ENCODE results near the gene PPP1R16B.
"Not testable (repeated sequence)": the region's sequence is repeated elsewhere in the genome, so short reads cannot be mapped to it uniquely, and the experiment has no call there.

PPP1R16B gene

DNA sequence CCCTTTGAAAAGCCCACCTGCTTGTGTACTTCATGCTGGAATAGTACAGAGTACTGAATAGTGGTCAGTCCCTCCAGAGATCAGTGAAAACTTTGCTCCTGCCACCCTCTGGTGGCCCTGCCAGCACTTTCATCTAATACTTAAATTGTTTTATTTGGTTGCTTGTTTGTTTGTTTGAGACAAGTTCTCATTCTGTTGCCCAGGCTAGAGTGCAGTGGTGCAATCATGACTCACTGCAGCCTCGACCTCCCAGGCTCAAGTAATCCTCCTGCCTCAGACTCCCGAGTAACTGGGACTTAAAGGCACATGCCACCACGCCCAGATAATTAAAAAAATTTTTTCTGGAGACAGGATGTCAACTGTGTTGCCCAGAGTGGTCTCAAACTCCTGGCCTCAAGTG lies 129.8 kb downstream of the PPP1R16B start:
- ATAC-seq = no peak
- DNase-seq = no peak

GRCh38 chr20:38935967-38936407 lies 130.5 kb downstream of the PPP1R16B start:
- no peak for ATAC-seq
- no peak for DNase-seq

DNA sequence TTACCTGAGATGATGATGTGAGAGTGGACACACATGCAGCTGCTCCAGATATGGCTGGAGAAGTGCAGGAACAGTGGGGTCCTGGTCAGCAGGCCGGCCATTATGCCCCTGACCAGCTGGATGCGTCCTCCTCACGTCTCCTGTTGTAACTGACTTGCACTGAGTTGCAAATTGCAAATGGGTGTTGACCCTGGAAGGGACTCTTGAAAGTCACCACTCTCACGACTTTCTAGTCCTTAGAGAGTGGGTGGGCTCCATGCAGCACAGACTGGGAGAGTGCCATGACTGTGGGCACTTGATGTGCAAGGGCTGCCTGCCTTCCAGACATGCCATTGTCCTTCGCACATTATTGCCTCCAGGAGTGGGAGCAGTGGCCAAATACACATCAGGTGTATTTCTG lies 131.5 kb downstream of the PPP1R16B start:
- DNase-seq = no peak
- ATAC-seq = no peak

GRCh38 chr20:38937978-38938473 lies 132.5 kb downstream of the PPP1R16B start:
- DNase-seq = no peak

DNA sequence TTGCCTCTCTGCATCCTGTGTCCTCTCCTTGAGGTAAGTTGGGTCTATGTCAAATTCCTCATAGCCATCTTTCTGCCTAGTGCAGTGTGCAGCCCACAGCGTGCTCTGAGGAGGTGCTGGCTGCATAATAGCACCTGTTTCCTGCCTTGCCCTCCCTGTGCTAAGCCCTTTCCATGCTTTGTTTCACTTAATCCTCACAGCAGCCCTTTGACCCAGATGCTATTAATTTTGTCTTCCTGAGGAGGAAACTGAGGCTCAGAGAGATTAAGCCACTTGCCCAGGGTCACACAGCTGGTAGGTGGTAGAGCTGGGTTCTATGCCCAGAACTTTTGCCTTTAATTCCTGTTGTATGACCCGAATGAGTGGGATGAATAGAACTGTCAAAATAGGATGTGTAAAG lies 134.2 kb downstream of the PPP1R16B start:
- ATAC-seq = no peak
- DNase-seq = no peak

More at GRCh38 chr20:38937978-38938473, 132.5 kb downstream of the PPP1R16B start:
- ATAC-seq = no peak

GRCh38 chr20:38940644-38941043 lies 135.1 kb downstream of the PPP1R16B start:
- DNase-seq = no peak

DNA sequence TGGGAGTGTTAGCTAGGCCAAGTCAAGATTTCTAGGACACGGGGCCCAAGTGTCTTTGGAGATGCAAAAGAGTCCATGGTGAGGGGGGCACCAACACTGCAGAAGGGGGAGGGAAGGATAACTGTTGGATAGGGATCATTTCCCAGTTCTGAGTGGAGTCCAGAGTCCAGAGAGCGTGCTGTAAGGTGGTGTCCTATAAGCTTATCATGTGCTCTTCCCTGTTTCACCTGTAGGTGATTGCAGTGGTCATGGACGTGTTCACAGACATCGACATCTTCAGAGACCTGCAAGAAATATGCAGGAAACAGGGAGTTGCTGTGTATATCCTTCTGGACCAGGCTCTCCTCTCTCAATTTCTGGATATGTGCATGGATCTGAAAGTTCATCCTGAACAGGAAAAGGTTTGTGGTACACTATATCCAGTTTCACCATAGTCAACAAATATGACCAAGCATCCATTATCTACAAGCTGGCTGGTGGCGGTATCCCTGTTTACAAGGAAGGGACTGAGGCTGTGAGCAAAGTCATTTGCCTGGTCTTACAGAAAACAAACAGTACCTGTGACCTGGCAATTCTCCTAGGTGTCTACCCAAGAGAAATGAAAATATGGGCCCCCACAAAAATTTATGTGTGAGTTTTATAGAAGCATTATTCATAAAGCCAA lies 136.4 kb downstream of the PPP1R16B start:
- ATAC-seq (no peak), DNase-seq (no peak)

More at GRCh38 chr20:38940644-38941043, 135.1 kb downstream of the PPP1R16B start:
- no peak for ATAC-seq

GRCh38 chr20:38945012-38945411 lies 139.5 kb downstream of the PPP1R16B start:
- DNase-seq (no peak), ATAC-seq (no peak)

DNA sequence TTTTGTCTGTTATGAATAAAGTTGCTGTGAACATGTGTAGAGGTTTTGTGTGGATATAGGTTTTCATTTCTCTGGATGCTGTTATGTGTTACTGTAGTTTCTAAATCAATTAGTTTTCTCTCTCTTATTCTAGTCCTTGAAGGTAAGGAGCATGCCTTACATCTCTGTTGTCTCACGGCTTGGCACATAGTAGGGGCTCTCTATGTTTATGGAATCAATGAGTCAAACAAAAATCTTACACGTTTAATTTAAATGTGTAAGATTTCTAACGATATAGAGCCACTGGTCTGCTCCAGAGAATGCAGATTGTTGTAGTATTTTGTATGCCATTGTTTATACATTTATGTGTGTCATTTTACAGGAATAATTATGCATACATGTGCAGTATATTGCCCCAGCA lies 141.3 kb downstream of the PPP1R16B start:
- DNase-seq (no peak), ATAC-seq (no peak)

- no peak for DNase-seq
- no peak for ATAC-seq
Observed at GRCh38 chr20:38947931-38948362, 142.4 kb downstream of the PPP1R16B start.

- DNase-seq (no peak), ATAC-seq (no peak)
Observed at GRCh38 chr20:38950254-38950653, 144.8 kb downstream of the PPP1R16B start.

- DNase-seq = no peak
- ATAC-seq = no peak
Observed at GRCh38 chr20:38951611-38952010, 146.1 kb downstream of the PPP1R16B start.

GRCh38 chr20:38952153-38952552 lies 146.7 kb downstream of the PPP1R16B start:
- no peak for ATAC-seq

DNA sequence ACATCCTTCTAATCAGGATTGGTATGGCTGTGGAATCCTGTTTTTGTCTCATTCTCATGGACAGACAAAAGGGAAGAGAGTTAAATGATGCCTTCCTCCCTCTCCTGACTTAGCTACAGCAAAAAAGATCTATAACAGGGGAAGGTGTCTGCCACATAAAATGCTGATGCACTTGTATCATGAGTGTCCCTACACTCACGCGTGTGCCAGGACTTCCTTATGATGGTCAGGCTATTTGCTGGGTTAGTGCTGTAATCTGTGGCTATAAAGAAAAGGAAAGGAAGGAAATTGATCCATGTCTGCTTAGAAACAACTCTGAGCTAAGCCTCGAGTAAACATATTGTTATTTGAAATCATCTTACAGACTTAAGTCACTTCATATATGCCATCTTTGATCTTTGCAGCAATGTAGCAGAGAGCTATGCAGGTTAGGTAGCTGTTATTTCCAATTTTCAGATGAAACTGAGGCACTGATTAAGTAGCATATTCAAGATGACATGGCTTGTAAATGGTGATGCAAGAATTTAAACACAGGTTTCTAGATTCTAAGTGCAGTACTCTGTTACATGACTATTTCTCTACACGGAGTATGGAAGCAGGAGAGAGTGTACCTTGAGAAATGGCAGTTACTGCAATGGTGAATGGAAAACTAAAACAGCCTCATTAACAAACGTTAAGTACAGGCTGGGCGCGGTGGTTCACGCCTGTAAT lies 148.3 kb downstream of the PPP1R16B start:
- no peak for ATAC-seq
- no peak for DNase-seq

More at GRCh38 chr20:38952153-38952552, 146.7 kb downstream of the PPP1R16B start:
- no peak for DNase-seq

DNA sequence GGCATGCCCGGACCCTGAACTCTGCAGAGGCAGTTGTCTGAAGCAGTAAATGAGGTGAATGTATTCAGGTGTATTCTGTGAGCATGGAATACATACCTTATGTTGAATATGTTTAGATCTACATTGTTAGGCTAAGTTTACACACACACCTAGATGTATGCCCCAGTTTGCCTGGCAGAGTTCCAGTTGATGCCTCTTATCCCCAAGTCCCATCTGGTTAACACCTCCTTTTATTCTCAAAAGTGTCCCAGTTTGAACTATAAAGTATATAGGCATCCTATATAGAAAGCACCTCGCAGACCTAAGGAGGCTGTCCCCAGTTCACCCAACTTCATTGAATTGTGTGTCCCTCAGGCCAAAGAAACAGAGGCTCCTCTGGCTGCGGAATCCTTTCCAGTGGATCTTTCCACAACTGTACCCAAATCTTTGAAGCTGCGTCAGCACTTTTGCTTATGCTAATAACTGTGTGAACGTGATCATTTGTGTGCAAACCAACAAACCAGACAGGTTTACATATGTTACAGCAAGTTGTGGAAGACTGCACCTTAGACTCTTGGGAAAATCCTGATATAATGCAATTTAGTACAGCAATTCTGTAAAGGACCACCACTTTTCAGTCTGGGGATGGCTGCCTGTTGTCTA lies 151.9 kb downstream of the PPP1R16B start:
- DNase-seq (no peak), ATAC-seq (no peak)

DNA sequence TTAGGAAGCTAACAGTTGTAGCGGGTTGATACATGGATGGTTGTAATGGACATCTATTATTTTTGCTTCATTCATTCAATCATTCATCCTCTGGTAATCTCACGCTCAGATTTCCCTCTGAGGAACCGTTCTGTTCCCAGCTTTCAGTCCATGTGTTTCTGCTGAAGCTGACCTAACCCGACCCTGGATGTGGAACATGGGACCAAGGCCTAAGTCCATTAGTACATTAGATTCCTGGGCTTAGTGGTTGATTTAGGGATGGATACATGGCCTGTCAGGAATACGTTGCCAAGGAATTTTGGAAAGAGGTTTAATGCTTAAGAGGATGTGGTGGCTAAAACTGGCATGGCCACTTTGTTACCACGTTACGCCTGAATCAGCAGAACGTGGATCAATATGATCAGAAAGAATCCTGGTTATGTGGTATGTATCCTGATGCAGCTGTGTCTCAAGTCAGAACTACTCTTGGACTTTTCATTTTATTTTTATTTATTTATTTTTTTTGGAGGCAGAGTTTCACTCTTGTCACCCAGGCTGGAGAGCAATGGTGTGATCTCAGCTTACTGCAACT lies 152.5 kb downstream of the PPP1R16B start:
- ATAC-seq = no peak
- DNase-seq = no peak

DNA sequence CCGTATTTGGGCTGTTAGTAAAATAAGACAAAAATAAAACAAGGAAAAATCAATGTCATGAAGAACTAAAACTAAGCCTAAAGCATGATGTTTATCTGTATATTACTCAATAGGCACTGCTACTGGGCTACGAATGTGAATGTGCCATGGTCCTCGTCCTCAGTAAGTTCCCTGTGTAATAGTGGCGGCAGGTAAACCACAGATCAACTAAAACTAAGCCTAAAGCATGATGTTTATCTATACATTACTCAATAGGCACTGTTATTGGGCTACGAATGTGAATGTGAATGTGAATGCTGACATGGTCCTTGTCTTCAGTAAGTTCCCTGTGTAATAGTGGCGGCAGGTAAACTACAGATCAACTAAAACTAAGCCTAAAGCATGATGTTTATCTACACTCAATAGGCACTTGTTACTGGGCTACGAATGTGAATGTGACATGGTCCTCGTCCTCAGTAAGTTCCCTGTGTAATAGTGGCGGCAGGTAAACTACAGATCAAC lies 154.7 kb downstream of the PPP1R16B start:
- ATAC-seq, DNase-seq: not testable (repeated sequence)

GRCh38 chr20:38961530-38962043 lies 156.1 kb downstream of the PPP1R16B start:
- peak; percentile 2 for ATAC-seq
- peak; percentile 37 for DNase-seq

DNA sequence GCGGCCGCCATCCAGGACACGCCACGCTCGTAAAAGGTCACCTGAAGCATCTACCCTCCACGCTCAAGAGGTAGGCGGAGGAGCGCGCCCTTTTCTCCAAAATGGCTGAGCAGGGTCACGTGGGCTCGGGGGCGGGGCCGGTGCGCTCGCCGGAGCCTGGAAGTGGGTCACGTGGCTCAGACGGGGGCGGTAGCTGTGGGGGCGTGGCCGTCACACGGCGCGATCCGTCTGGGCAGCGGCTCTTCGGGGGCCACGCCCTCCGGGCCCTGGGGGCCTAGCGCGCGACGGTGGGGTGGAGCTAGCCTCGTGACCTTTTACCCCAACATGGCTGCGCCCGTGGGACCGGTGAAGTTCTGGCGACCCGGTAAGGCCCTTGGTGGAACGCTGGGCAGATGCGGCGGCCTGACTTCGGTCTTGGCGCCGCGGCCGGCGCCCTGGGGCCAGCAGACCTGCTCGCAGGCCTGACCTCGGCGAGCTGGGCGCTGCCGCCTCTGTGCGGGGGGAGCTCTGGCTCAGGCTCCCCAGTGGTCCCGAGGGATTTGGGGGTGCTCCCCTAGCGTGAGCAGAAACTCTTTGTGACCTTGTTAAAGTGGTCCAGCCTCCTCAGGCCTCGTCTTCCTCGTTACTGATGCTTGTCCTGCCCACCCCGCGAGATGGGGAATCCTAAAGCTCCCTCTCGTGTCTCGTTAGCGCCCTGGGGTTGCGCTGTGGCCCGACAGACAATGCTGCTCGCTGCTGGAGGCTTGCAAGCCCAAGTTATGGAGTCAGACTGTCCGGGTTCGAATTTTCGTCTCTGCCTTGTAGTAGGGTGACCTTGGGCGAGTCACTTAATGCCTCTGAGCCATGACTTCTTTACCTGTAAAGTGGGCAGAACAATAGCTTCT lies 156.8 kb downstream of the PPP1R16B start, which contains the start of gene DHX35:
Gene DHX35 (plus strand): TSS at position 301 of the 884 bp plus-strand sequence. CDS start 24 bp downstream, at position 325.
- ATAC-seq = peak; percentile 100
- peak; percentile 99 for DNase-seq

GRCh38 chr20:38962928-38963401 lies 157.5 kb downstream of the PPP1R16B start:
- no peak for ATAC-seq
- no peak for DNase-seq

DNA sequence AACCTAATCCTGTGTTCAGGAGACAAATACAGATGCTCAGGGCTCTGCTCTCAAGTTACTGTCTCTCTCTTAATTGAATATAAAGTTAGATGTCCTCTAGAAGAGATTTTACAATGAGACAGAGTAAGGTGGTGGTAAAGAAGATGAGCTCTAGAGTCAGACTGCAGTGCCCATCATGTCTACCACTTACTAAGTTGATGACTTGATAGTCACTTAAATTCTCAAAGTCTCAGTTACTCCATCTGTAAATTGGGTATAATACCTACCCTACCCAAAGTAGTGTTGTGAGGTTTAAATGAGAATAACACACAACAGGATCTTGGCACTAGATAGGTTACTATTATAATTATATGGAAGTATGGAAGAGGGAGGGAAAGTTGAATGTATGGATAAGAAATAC lies 158.2 kb downstream of the PPP1R16B start:
- no peak for DNase-seq
- ATAC-seq = no peak

Data from stimulated activated naive CD8-positive, alpha-beta T cell treated with anti-CD3 and anti-CD28 coated beads, Interleukin-15, Interleukin-2, amounts not matched to agents 100 U/mL and 50 U/mL, for 24 hours (primary cell).